Sigmoid colon (tissue), 4 donors: ENCODE results near the gene AK8.

ENCODE experiments used
- CTCF ChIP-seq, 4 experiments: fragments of 450-650 bp in 3 of 4; fragments of 200-600 bp in 1 of 4; IDR thresholded peaks; one replicate each; pipeline ENCODE4 v1.5.1; 2016 to 2019; ENCODE audit warnings: antibody characterized with exemption in 4 of 4, mild to moderate bottlenecking in 3 of 4, moderate library complexity in 2 of 4
- POLR2A ChIP-seq, 2 donors: fragments of 450-650 bp; IDR thresholded peaks; one replicate each; pipeline ENCODE4 v1.6.1; 2016; ENCODE audit warnings: antibody characterized with exemption in 2 of 2, mild to moderate bottlenecking in 2 of 2, moderate library complexity in 2 of 2
- POLR2AphosphoS5 ChIP-seq, 4 donors: sonication (generic); formaldehyde crosslinking; IDR thresholded peaks; one replicate each; pipeline ENCODE4 v1.6.1; 2017; ENCODE audit warnings: antibody characterized with exemption in 4 of 4

DNA sequence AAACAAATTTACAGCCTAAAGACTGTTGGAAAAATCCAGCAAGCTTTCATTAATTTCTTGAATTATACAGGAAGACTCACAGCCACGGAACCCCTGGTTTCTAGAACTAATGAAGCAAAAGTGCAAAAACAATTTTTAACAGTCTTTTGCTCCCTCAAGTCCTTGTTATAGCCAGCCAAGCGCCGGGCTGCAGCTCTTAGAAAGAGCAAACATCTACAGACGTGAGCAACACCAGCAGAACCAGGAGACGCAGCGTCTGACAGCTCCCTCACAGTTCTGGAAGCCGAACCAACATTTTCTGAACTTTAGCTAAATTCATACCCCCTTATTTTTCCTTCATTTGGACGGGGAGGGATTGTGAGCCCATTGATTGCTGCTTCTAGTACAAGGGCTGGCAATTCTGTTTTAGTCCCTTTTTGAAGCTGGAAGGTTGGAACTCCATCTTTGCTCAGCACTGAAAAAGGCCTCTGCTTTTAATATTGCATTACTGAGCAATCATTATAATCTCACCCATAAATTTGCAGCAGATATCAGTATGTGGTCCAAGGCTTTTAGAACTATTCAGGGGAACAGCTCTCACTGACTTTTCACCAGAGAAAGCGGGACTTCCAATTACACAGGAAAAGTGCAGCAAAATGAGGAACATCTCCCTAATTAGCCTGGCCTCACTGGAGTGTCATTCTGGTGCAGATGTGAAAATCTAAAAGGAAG is 45.8 kb downstream of the AK8 start:
- TF ChIP-seq CTCF (IDR thresholded peaks at IDR 0.05), result no peak
- TF ChIP-seq POLR2AphosphoS5 (IDR thresholded peaks at IDR 0.05), result no peak
- TF ChIP-seq POLR2A (IDR thresholded peaks at IDR 0.05), result no peak
